Heart left ventricle (tissue), 16 donors: Measurements from ENCODE around the gene YIPF6. TPM values are rescaled to one million over a fixed set of nuclear protein-coding genes. Genes with fewer than 3 reads are reported as not detected.
"Not testable (repeated sequence)": the region's sequence is repeated elsewhere in the genome, so short reads cannot be mapped to it uniquely, and the experiment has no call there.

Source experiments
- ATAC-seq, 4 donors: fragments of 200-7000 bp; cut with Tn5 transposase; one replicate each; pipeline ENCODE4 v1.9.1; 2020 to 2022; ENCODE audit warnings: moderate library complexity in 4 of 4, mild to moderate bottlenecking in 3 of 4, moderate number of reproducible peaks in 1 of 4
- DNase-seq, 5 donors: peaks; one replicate each; pipeline ENCODE4 v3.0.0-alpha.2; 2020
- H3K27ac ChIP-seq, 12 donors: fragments of 200-600 bp; sonication (generic) in 4 of 12; one replicate each; pipeline versions ENCODE4 v1.5.0 to v1.8.0; 2016 to 2022; ENCODE audit warnings: mild to moderate bottlenecking in 2 of 12
- H3K27me3 ChIP-seq, 9 donors: fragments of 200-600 bp; sonication (generic) in 2 of 9; one replicate each; pipeline versions ENCODE4 v1.5.1 to v1.8.0; 2016 to 2022; ENCODE audit warnings: mild to moderate bottlenecking in 3 of 9
- H3K36me3 ChIP-seq, 9 donors: fragments of 200-600 bp; sonication (generic) in 2 of 9; one replicate each; pipeline versions ENCODE4 v1.5.0 to v1.8.0; 2018 to 2022; ENCODE audit warnings: mild to moderate bottlenecking in 2 of 9
- H3K4me1 ChIP-seq, 12 donors: fragments of 200-600 bp; sonication (generic) in 4 of 12; one replicate each; pipeline versions ENCODE4 v1.5.0 to v1.8.0; 2016 to 2022; ENCODE audit warnings: mild to moderate bottlenecking in 3 of 12
- H3K4me3 ChIP-seq, 12 donors: fragments of 200-600 bp; sonication (generic) in 4 of 12; one replicate each; pipeline versions ENCODE4 v1.5.0 to v1.8.0; 2017 to 2022; ENCODE audit warnings: mild to moderate bottlenecking in 9 of 12, moderate library complexity in 4 of 12
- H3K9me3 ChIP-seq, 12 donors: fragments of 200-600 bp; sonication (generic) in 4 of 12; one replicate each; pipeline versions ENCODE4 v1.5.0 to v1.8.0; 2016 to 2022; ENCODE audit warnings: mild to moderate bottlenecking in 1 of 12
- POLR2A ChIP-seq, 2 donors: fragments of 450-650 bp; IDR thresholded peaks; one replicate each; pipeline ENCODE4 v1.6.1; 2017; ENCODE audit warnings: antibody characterized with exemption in 2 of 2, mild to moderate bottlenecking in 2 of 2, moderate library complexity in 2 of 2
- WGBS, 4 donors: extraction: QIAGEN DNeasy Blood & Tissue Kit in 2 of 4; methylation state at CpG; one replicate each; pipeline versions ENCODE4 v1.1.5 to v1.1.7; 2013 to 2018; 5-methylcytosine and 5-hydroxymethylcytosine counted together
- intact Hi-C, 10 donors: fragments of 100-400 bp; cut with DNase I; formaldehyde crosslinking; loops; one replicate each; pipeline versions ENCODE4 v1.11.1 to v1.14.2; 2022
- polyA plus RNA-seq, 2 donors: library from polyadenylated mRNA; stranded (reverse); fragments of 200-250 nt; gene quantifications; one replicate each; pipeline ENCODE4 v1.2.3, GENCODE V29; 2013
- total RNA-seq, 9 donors: library from RNA; depleted of rRNA in 2 of 9; stranded (reverse); fragments of >200 nt in 2 of 9; fragmentation: NEBNext Ultra II Directional in 3 of 9; extraction: Animal tissue kit (Norgen Biotek cat#: 25700) in 3 of 9; gene quantifications; one replicate each; pipeline versions ENCODE4 v1.1.0 to v1.2.4, GENCODE V29; 2016 to 2023
- TF ChIP-seq, protein P1 (sequence below), 12 donors: fragments of 200-600 bp; sonication (generic) in 4 of 12; IDR thresholded peaks; one replicate each; pipeline versions ENCODE4 v1.5.0 to v1.8.0; 2018 to 2022; ENCODE audit warnings: antibody characterized with exemption in 12 of 12, mild to moderate bottlenecking in 5 of 12
- donor health status: ischemic (EF 13 %, LVEDD 7.1; RV severe dilation, severe dysfunction).
- donor health status: healthy with polysubstance abuse.
- donor health status: DM: no; HTN: yes; CAD: no.
- donor health status: DM: no; HTN: no; CAD: no.
- donor health status: ischemic (EF 25% LVEDD 6.9; RV normal size, moderate dysfunction).
- donor health status: ischemic (EF 25% LVEDD 5.7; RV mildly dilated, moderate dysfunction).
- donor health status: healthy.
- donor health status: DM: yes; HTN: yes; CAD: no.
- donor health status: ischemic (EF 35%, LVEDD 5.7; RV mildly dilated, moderate dysfunction).
- donor health status: nonischemic (EF 11% LVEDD 7.7; RV severe dilation, severe dysfunction).
- donor health status: DM: yes; HTN: yes; CAD: no.
- donor health status: PGD.
- donor health status: ischemic (EF 29% LVEDD 5.4; RV normal size, mild dysfunction).
- donor health status: nonischemic (EF 23%, LVEDD 6.1; RV moderate dilation, normal function).

The YIPF6 gene
- total and polyA plus RNA-seq, 11 donors: 8.6 to 35.2 (median 30.1) TPM

DNA sequence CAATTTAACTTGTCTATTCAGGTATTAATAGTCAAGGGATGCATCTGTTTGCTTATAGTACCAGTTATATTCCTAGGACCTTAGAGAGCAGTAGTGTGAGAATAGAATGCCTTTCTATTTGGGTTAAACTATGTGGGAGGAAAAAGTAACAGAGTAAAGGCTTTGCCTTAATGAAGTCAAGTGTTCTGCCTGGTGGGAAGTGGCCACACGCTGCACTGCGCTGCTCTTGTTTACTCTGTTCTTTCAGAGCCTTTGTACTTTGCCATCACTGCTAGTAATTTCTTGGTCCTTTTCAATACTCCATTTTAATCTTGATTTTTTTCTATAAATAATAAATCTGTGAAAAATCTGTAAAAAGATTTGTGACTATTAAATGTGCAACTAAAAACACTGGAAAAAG, 38.0 kb downstream of the YIPF6 start:
- Histone ChIP-seq H3K9me3 (no peaks in the 10 kb centered on the region), H3K4me3 (no peak overlapping the region), H3K36me3 (peaks cover 0 to 33% (median 6%) of the 10 kb centered on the region in 9 donors), H3K27me3 (peaks cover 0 to 6% (median 0%) of the 10 kb centered on the region in 9 donors), H3K4me1 (no peaks in the 10 kb centered on the region), H3K27ac (no peak overlapping the region)
- 66 to 81% (median 74%) methylated on average over 2 of the region's 2 CpGs for WGBS, 4 donors
- no peak for DNase-seq
- intact Hi-C loops: no loop called here
- no peak for ATAC-seq
- TF ChIP-seq, protein P1, sequence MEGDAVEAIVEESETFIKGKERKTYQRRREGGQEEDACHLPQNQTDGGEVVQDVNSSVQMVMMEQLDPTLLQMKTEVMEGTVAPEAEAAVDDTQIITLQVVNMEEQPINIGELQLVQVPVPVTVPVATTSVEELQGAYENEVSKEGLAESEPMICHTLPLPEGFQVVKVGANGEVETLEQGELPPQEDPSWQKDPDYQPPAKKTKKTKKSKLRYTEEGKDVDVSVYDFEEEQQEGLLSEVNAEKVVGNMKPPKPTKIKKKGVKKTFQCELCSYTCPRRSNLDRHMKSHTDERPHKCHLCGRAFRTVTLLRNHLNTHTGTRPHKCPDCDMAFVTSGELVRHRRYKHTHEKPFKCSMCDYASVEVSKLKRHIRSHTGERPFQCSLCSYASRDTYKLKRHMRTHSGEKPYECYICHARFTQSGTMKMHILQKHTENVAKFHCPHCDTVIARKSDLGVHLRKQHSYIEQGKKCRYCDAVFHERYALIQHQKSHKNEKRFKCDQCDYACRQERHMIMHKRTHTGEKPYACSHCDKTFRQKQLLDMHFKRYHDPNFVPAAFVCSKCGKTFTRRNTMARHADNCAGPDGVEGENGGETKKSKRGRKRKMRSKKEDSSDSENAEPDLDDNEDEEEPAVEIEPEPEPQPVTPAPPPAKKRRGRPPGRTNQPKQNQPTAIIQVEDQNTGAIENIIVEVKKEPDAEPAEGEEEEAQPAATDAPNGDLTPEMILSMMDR (IDR thresholded peaks at IDR 0.05): no peak
- no peak for TF ChIP-seq POLR2A (IDR thresholded peaks at IDR 0.05)

DNA sequence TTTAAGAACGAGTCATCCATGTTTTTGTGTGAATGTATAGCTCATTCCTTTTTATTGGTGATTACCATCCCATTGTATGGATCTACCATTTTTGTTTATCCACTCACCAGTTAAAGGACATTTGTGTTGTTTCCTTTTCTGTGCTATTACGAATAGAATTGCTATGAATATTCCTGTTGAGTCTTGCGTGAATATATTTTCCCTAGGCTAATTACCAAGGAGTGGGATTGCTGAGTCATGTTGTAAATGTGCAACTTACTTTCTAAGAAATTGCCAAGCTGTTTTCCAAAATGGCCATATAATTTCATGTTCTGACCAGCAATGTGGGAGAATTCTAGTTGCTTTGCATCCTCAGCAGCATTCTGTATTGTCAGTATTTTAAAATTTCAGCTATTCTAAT, 51.3 kb downstream of the YIPF6 start:
- Histone ChIP-seq H3K4me1 (no peaks in the 10 kb centered on the region), H3K27ac (no peak overlapping the region), H3K36me3 (no peaks in the 10 kb centered on the region), H3K9me3 (no peaks in the 10 kb centered on the region), H3K4me3 (no peak overlapping the region), H3K27me3 (no peaks in the 10 kb centered on the region)
- TF ChIP-seq, protein P1 (IDR thresholded peaks at IDR 0.05): no peak
- ATAC-seq: no peak
- DNase-seq: no peak
- intact Hi-C loops: no loop called here
- whole genome bisulfite sequencing, 4 donors: 89 to 95% (median 93%) methylated on average over 3 of the region's 3 CpGs

DNA sequence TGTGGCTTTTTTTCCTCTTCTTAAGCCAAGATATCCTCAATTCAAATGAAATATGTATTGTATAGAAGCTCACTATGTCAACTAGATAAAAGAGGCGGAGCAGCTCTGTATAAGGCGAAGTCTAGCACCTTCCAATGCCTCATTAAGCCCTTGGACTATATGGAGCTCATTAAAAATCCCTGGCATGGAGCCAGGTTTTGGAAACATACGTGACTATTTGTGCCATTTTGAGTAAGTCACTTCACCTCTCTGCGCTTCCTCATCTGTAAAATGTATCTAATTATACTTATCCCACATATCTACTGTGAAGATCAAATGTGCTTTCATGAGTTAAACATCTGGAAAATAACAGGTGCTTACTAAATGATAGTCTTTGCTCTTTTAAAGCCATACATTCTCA, 57.2 kb downstream of the YIPF6 start:
- no peak for ATAC-seq
- DNase-seq: no peak
- Histone ChIP-seq H3K9me3 (peaks cover 0 to 5% (median 0%) of the 10 kb centered on the region in 12 donors), H3K27me3 (no peaks in the 10 kb centered on the region), H3K4me3 (no peak overlapping the region), H3K36me3 (no peaks in the 10 kb centered on the region), H3K27ac (no peak overlapping the region), H3K4me1 (no peaks in the 10 kb centered on the region)
- 65 to 83% (median 79%) methylated on average over 4 of the region's 4 CpGs for WGBS, 4 donors
- no peak for TF ChIP-seq POLR2A (IDR thresholded peaks at IDR 0.05)
- TF ChIP-seq, protein P1 (IDR thresholded peaks at IDR 0.05): no peak
- intact Hi-C loops: no loop called here

DNA sequence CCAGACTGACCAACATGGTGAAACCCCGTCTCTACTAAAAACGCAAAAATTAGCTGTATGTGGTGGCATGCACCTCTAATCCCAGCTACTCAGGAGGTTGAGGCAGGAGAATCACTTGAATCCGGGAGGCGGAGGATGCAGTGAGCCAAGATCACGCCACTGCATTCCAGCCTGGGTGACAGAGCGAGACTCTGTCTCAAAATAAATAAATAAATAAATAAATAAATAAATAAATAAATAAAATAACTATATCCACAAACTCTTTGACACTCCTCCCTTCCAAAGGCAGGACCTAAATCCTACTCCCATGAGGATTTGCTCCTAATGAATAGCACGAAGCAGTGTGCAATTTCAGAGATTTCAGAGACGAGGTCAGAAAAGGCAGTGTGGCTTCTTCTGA, 58.3 kb downstream of the YIPF6 start:
- not testable (repeated sequence) for ATAC-seq, H3K27me3 ChIP-seq

DNA sequence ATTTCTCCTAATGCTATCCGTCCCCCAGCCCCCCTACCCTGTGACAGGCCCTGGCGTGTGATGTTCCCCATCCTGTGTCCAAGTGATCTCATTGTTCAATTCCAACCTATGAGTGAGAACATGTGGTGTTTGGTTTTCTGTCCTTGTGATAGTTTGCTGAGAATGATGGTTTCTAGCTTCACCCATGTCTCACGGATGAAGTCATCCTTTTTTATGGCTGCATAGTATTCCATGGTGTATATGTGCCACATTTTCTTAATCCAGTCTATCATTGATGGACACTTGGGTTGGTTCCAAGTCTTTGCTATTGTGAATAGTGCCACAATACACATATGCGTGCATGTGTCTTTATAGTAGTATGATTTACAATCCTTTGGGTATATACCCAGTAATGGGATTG, 61.1 kb downstream of the YIPF6 start:
- DNase-seq, intact Hi-C loops, H3K27me3 ChIP-seq, H3K27ac ChIP-seq, H3K4me1 ChIP-seq, H3K36me3 ChIP-seq, H3K4me3 ChIP-seq, ATAC-seq, H3K9me3 ChIP-seq: not testable (repeated sequence)
- 85 to 96% (median 92%) methylated on average over 4 of the region's 4 CpGs for WGBS, 4 donors

More for the DNA sequence above, 58.3 kb downstream of the YIPF6 start:
- H3K4me3 ChIP-seq, H3K9me3 ChIP-seq, intact Hi-C loops, H3K36me3 ChIP-seq, H3K27ac ChIP-seq, H3K4me1 ChIP-seq, DNase-seq: not testable (repeated sequence)
- WGBS, 4 donors: 80 to 99% (median 92%) methylated on average over 8 of the region's 8 CpGs
